NCI-H1930 (cell line): ENCODE data around the gene NCS1.
"Not testable (repeated sequence)": the region's sequence is repeated elsewhere in the genome, so short reads cannot be mapped to it uniquely, and the experiment has no call there.

Source experiments
- DNase-seq, 2 experiments: peaks; one replicate each; lab custom pipeline; 2025; lab: John Stamatoyannopoulos, UW

NCS1 gene

GRCh38 chr9:130237763-130238524, 65.7 kb downstream of the NCS1 start:
- DNase-seq = no peak

GRCh38 chr9:130239363-130239695, 67.1 kb downstream of the NCS1 start:
- DNase-seq = no peak

- DNase-seq = no peak
These were observed 67.6 kb downstream of the NCS1 start for GRCh38 chr9:130239741-130240241.

GRCh38 chr9:130240410-130241197, 68.4 kb downstream of the NCS1 start:
- peak; percentile 31 to 33 for DNase-seq

- DNase-seq = no peak
These were observed 69.0 kb downstream of the NCS1 start for GRCh38 chr9:130241198-130241535.

GRCh38 chr9:130242270-130243014, 70.2 kb downstream of the NCS1 start:
- no peak for DNase-seq

- DNase-seq = peak; percentile 40 to 71
These were observed 71.0 kb downstream of the NCS1 start for GRCh38 chr9:130243015-130243881.

GRCh38 chr9:130243882-130244170, 71.6 kb downstream of the NCS1 start:
- no peak for DNase-seq

- DNase-seq = no peak
These were observed 72.5 kb downstream of the NCS1 start for GRCh38 chr9:130244548-130245165.

GRCh38 chr9:130245474-130245873, 73.3 kb downstream of the NCS1 start:
- no peak for DNase-seq

GRCh38 chr9:130246126-130246525, 73.9 kb downstream of the NCS1 start:
- no peak for DNase-seq

- DNase-seq = no peak
These were observed 82.8 kb downstream of the NCS1 start for GRCh38 chr9:130254747-130255630.

GRCh38 chr9:130255631-130256134, 83.5 kb downstream of the NCS1 start:
- DNase-seq = no peak

GRCh38 chr9:130256644-130257043, 84.4 kb downstream of the NCS1 start:
- no peak for DNase-seq

- DNase-seq = not testable (repeated sequence)
These were observed 85.9 kb downstream of the NCS1 start for GRCh38 chr9:130258137-130258536.

- DNase-seq = no peak
These were observed 86.8 kb downstream of the NCS1 start for GRCh38 chr9:130259044-130259443.

- DNase-seq = no peak
These were observed 88.9 kb downstream of the NCS1 start for GRCh38 chr9:130260816-130261765.

GRCh38 chr9:130262061-130262745, 90.0 kb downstream of the NCS1 start:
- no peak for DNase-seq
